H9 (cell line): ENCODE data around the gene SMC4. TPM values are rescaled to one million over a fixed set of nuclear protein-coding genes. Genes with fewer than 3 reads are reported as not detected.

ENCODE experiments used
- DNase-seq: peaks from one replicate; pipeline ENCODE4 v3.0.0-alpha.2; 2017
- H2AFZ ChIP-seq: one replicate; pipeline ENCODE4 v1.6.1; 2013; ENCODE audit warnings: mild to moderate bottlenecking, low read length, control low read depth, moderate library complexity
- H2AK5ac ChIP-seq: 2 replicates; pipeline ENCODE4 v1.6.1; 2013; ENCODE audit warnings: low read length, control low read depth, mixed read lengths; ENCODE audit not compliant: insufficient read length
- H2BK120ac ChIP-seq: one replicate; pipeline ENCODE4 v1.6.1; 2013; ENCODE audit warnings: low read depth, mild to moderate bottlenecking, low read length, control low read depth, inconsistent platforms; ENCODE audit not compliant: poor library complexity, severe bottlenecking
- H2BK12ac ChIP-seq: 2 replicates; pipeline ENCODE4 v1.6.1; 2013; ENCODE audit warnings: low read length, control low read depth, mixed read lengths, low read depth; ENCODE audit not compliant: insufficient read length
- H2BK15ac ChIP-seq: 2 replicates; pipeline ENCODE4 v1.6.1; 2013; ENCODE audit warnings: low read depth, low read length, control low read depth
- H2BK20ac ChIP-seq: one replicate; pipeline ENCODE4 v1.6.1; 2013; ENCODE audit warnings: low read depth, mild to moderate bottlenecking, low read length, control low read depth, inconsistent platforms; ENCODE audit not compliant: poor library complexity, severe bottlenecking
- H2BK5ac ChIP-seq: 2 replicates; pipeline ENCODE4 v1.6.1; 2013; ENCODE audit warnings: low read length, control low read depth, mixed read lengths; ENCODE audit not compliant: insufficient read length
- H3K14ac ChIP-seq: 2 replicates; pipeline ENCODE4 v1.6.1; 2013; ENCODE audit warnings: low read length, control low read depth; ENCODE audit not compliant: insufficient read depth
- H3K18ac ChIP-seq: 2 replicates; pipeline ENCODE4 v1.6.1; 2013; ENCODE audit warnings: low read depth, mild to moderate bottlenecking, mixed read lengths, low read length, control low read depth; ENCODE audit not compliant: insufficient read length
- H3K23ac ChIP-seq: 2 replicates; pipeline ENCODE4 v1.6.1; 2013; ENCODE audit warnings: low read length, control low read depth, mixed read lengths, low read depth; ENCODE audit not compliant: insufficient read length
- H3K23me2 ChIP-seq: 2 replicates; pipeline ENCODE4 v1.6.1; 2013; ENCODE audit warnings: low read depth, mild to moderate bottlenecking, mixed read lengths, low read length, control low read depth; ENCODE audit not compliant: insufficient read length, poor library complexity, severe bottlenecking
- H3K27ac ChIP-seq: 2 replicates; pipeline ENCODE4 v1.5.1; 2013; ENCODE audit warnings: low read length, control low read depth, mixed read lengths, low read depth; ENCODE audit not compliant: insufficient read length
- H3K27me3 ChIP-seq: 2 replicates; pipeline ENCODE4 v1.6.1; 2013; ENCODE audit warnings: low read length, control low read depth, inconsistent platforms; ENCODE audit not compliant: insufficient read depth
- H3K4ac ChIP-seq: 2 replicates; pipeline ENCODE4 v1.6.1; 2013; ENCODE audit warnings: low read depth, mild to moderate bottlenecking, control low read depth, inconsistent platforms, low read length, moderate library complexity
- H3K4me1 ChIP-seq: 2 replicates; pipeline ENCODE4 v1.6.1; 2013; ENCODE audit warnings: low read length, control low read depth, inconsistent platforms; ENCODE audit not compliant: insufficient read depth
- H3K4me2 ChIP-seq: 2 replicates; pipeline ENCODE4 v1.6.1; 2013; ENCODE audit warnings: low read length, control low read depth, mixed read lengths; ENCODE audit not compliant: insufficient read length, insufficient read depth
- H3K56ac ChIP-seq: 2 replicates; pipeline ENCODE4 v1.6.1; 2013; ENCODE audit warnings: low read depth, mild to moderate bottlenecking, mixed read lengths, low read length, control low read depth; ENCODE audit not compliant: insufficient read length
- H3K79me1 ChIP-seq: 2 replicates; pipeline ENCODE4 v1.6.1; 2013; ENCODE audit warnings: low read depth, mild to moderate bottlenecking, moderate library complexity, low read length, control low read depth, inconsistent platforms; ENCODE audit not compliant: insufficient read depth, poor library complexity, severe bottlenecking
- H3K79me2 ChIP-seq: 2 replicates; pipeline ENCODE4 v1.6.1; 2013; ENCODE audit warnings: low read length, control low read depth, inconsistent platforms; ENCODE audit not compliant: insufficient read depth
- H3K9ac ChIP-seq: 2 replicates; pipeline ENCODE4 v1.6.1; 2013; ENCODE audit warnings: low read length, control low read depth, mixed read lengths; ENCODE audit not compliant: insufficient read length; ENCODE audit errors: extremely low read depth
- H3K9me3 ChIP-seq: one replicate; pipeline ENCODE4 v1.6.1; 2013; ENCODE audit warnings: low read depth, low read length, inconsistent platforms; ENCODE audit not compliant: control insufficient read depth
- H3T11ph ChIP-seq: one replicate; pipeline ENCODE4 v1.6.1; 2013; ENCODE audit warnings: mild to moderate bottlenecking, low read length, control low read depth, inconsistent platforms
- H4K20me1 ChIP-seq: one replicate; pipeline ENCODE4 v1.6.1; 2013; ENCODE audit not compliant: control insufficient read depth, insufficient read length, insufficient read depth
- H4K5ac ChIP-seq: 2 replicates; pipeline ENCODE4 v1.6.1; 2013; ENCODE audit warnings: low read depth, mild to moderate bottlenecking, mixed read lengths, low read length, control low read depth; ENCODE audit not compliant: insufficient read length
- H4K8ac ChIP-seq: replicated peaks from 2 replicates; pipeline ENCODE4 v1.6.1; 2013; ENCODE audit warnings: low read length, control low read depth, mixed read lengths, low read depth; ENCODE audit not compliant: insufficient read length
- H4K91ac ChIP-seq: 2 replicates; pipeline ENCODE4 v1.6.1; 2013; ENCODE audit warnings: low read depth, mild to moderate bottlenecking, moderate library complexity, mixed read lengths, low read length, control low read depth; ENCODE audit not compliant: insufficient read length
- H3K27ac Mint-ChIP-seq, 3 experiments: 2 replicates in 2 of 3; 3 replicates in 1 of 3; pipeline ENCODE4 v1.8.0; 2020 to 2021; ENCODE audit warnings: mixed read lengths in 3 of 3, mild to moderate bottlenecking in 1 of 3, moderate library complexity in 1 of 3
- H3K27me3 Mint-ChIP-seq: 2 replicates; pipeline ENCODE4 v1.8.0; 2021; ENCODE audit warnings: low read depth, mild to moderate bottlenecking, moderate library complexity, mixed read lengths
- H3K36me3 Mint-ChIP-seq, 3 experiments: 2 replicates in 2 of 3; 3 replicates in 1 of 3; pipeline ENCODE4 v1.8.0; 2020 to 2021; ENCODE audit warnings: low read depth in 3 of 3, mixed read lengths in 3 of 3; ENCODE audit not compliant: insufficient read depth in 1 of 3
- H3K4me1 Mint-ChIP-seq, 2 experiments: 2 replicates each; pipeline ENCODE4 v1.8.0; 2020; ENCODE audit warnings: mixed read lengths in 2 of 2
- H3K4me3 Mint-ChIP-seq, 2 experiments: 2 replicates in 1 of 2; 3 replicates in 1 of 2; pipeline ENCODE4 v1.8.0; 2020 to 2021; ENCODE audit warnings: mild to moderate bottlenecking in 2 of 2, mixed read lengths in 2 of 2, moderate library complexity in 1 of 2
- H3K9me3 Mint-ChIP-seq, 2 experiments: 2 replicates in 1 of 2; 3 replicates in 1 of 2; pipeline ENCODE4 v1.8.0; 2020; ENCODE audit warnings: mild to moderate bottlenecking in 2 of 2, mixed read lengths in 2 of 2, moderate library complexity in 1 of 2
- WGBS: extraction: QIAGEN DNeasy Blood & Tissue Kit; methylation state at CpG from one replicate; pipeline ENCODE4 v1.1.7; 2013; ENCODE audit warnings: missing lambda C conversion rate, low lambda C conversion rate, mixed read lengths; ENCODE audit not compliant: insufficient read length; ENCODE audit errors: extremely low coverage; 5-methylcytosine and 5-hydroxymethylcytosine counted together
- total RNA-seq: library from RNA; stranded (reverse); gene quantifications from 2 replicates; pipeline ENCODE4 v1.2.1, GENCODE V29; 2021
- TF ChIP-seq, protein P1 (sequence below): fragments of 200-600 bp; sonication (generic); conservative IDR thresholded peaks from 3 replicates; pipeline ENCODE4 v1.8.0; 2021; ENCODE audit warnings: antibody characterized with exemption, mild to moderate bottlenecking

The SMC4 gene
- total RNA-seq, 1 experiment from 2014 or later = 130 TPM

DNA sequence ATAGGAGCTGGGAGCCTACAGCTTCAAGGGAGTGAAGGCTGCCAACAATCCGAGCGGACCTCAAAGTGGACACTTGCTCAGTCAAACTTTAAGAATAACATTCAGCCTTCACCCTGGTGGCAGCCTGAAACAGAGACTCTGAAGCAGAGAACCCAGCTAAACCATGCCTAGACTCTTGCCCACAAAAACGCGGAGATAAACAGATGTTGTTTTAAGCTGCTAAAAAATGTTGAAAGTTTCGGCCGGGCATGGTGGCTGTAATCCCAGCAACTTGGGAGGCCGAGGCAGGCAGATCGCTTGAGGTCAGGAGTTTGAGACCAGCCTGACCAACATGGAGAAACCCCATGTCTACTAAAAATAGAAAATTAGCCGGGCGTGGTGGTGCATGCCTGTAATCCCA lies 79.9 kb downstream of the SMC4 start:
- peaks cover 3% of the 10 kb centered on the region; the same call in 1 of the 2 replicates for H3K27me3 Mint-ChIP-seq
- no peak for DNase-seq
- H3K27ac Mint-ChIP-seq = no peak overlapping the region
- Histone ChIP-seq H2BK15ac (no peak overlapping the region), H3K79me2 (no peaks in the 10 kb centered on the region), H3K9ac (no peak overlapping the region), H2BK12ac (no peak overlapping the region), H3K27me3 (no peaks in the 10 kb centered on the region), H4K5ac (no peak overlapping the region), H3K23me2 (no peaks in the 10 kb centered on the region), H3K18ac (no peak overlapping the region), H2BK5ac (no peak overlapping the region), H3K4me2 (no peak overlapping the region), H4K91ac (no peak overlapping the region), H2BK120ac (no peak overlapping the region), H4K20me1 (no peaks in the 10 kb centered on the region), H3K56ac (no peak overlapping the region), H2AK5ac (no peak overlapping the region), H3K79me1 (no peaks in the 10 kb centered on the region), H3T11ph (no peak overlapping the region), H3K9me3 (no peaks in the 10 kb centered on the region), H2AFZ (no peak overlapping the region), H3K14ac (no peak overlapping the region), H4K8ac (no peak overlapping the region), H3K4ac (no peak overlapping the region), H2BK20ac (no peak overlapping the region), H3K4me1 (no peaks in the 10 kb centered on the region), H3K27ac (no peak overlapping the region), H3K23ac (no peak overlapping the region)
- H3K9me3 Mint-ChIP-seq = no peaks in the 10 kb centered on the region
- TF ChIP-seq, protein P1, sequence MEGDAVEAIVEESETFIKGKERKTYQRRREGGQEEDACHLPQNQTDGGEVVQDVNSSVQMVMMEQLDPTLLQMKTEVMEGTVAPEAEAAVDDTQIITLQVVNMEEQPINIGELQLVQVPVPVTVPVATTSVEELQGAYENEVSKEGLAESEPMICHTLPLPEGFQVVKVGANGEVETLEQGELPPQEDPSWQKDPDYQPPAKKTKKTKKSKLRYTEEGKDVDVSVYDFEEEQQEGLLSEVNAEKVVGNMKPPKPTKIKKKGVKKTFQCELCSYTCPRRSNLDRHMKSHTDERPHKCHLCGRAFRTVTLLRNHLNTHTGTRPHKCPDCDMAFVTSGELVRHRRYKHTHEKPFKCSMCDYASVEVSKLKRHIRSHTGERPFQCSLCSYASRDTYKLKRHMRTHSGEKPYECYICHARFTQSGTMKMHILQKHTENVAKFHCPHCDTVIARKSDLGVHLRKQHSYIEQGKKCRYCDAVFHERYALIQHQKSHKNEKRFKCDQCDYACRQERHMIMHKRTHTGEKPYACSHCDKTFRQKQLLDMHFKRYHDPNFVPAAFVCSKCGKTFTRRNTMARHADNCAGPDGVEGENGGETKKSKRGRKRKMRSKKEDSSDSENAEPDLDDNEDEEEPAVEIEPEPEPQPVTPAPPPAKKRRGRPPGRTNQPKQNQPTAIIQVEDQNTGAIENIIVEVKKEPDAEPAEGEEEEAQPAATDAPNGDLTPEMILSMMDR = no peak
- no peaks in the 10 kb centered on the region for H3K36me3 Mint-ChIP-seq
- no peak overlapping the region for H3K4me3 Mint-ChIP-seq
- no CpG with 5 or more reads among the region's 10 CpGs for WGBS
- H3K4me1 Mint-ChIP-seq = peaks cover 2 to 3% of the 10 kb centered on the region in 2 experiments; a peak in 1 of 4 replicates
